NT2/D1 (cell line): ENCODE results near the gene CDC42BPG.
A peak's percentile ranks its signal among the peaks of the same experiment; 100 is the strongest.

ENCODE experiments used
- DNase-seq: peaks from one replicate; pipeline ENCODE4 v3.0.0-alpha.2; 2011; ENCODE audit warnings: low read depth, low spot score
- H3K27me3 ChIP-seq: 2 replicates; pipeline ENCODE4 v1.6.0; 2011; ENCODE audit warnings: mild to moderate bottlenecking; ENCODE audit not compliant: insufficient read length, insufficient read depth
- H3K36me3 ChIP-seq: 2 replicates; pipeline ENCODE4 v1.6.1; 2011; ENCODE audit warnings: mild to moderate bottlenecking, low read length, mixed read lengths; ENCODE audit not compliant: insufficient read depth, insufficient read length
- H3K4me1 ChIP-seq: 2 replicates; pipeline ENCODE4 v1.5.1; 2011; ENCODE audit not compliant: insufficient read depth, insufficient read length
- H3K4me3 ChIP-seq: 2 replicates; pipeline ENCODE4 v1.5.1; 2011; ENCODE audit warnings: low read depth; ENCODE audit not compliant: insufficient read length
- H3K9ac ChIP-seq: 2 replicates; pipeline ENCODE4 v1.6.0; 2011; ENCODE audit warnings: low read depth; ENCODE audit not compliant: insufficient read length
- H3K9me3 ChIP-seq: 2 replicates; pipeline ENCODE4 v1.5.1; 2011; ENCODE audit warnings: mild to moderate bottlenecking, low read length; ENCODE audit not compliant: insufficient read depth
- SUZ12 ChIP-seq: IDR thresholded peaks from 2 replicates; pipeline ENCODE4 v1.6.1; 2011; ENCODE audit not compliant: insufficient read length, insufficient read depth; ENCODE audit errors: extremely low read depth
- YY1 ChIP-seq: IDR thresholded peaks from 2 replicates; pipeline ENCODE4 v1.6.1; 2011; ENCODE audit not compliant: insufficient read length, insufficient read depth
- ZNF274 ChIP-seq: IDR thresholded peaks from 2 replicates; pipeline ENCODE4 v1.6.1; 2011; ENCODE audit warnings: mild to moderate bottlenecking, low read depth, low read length

CDC42BPG gene

DNA sequence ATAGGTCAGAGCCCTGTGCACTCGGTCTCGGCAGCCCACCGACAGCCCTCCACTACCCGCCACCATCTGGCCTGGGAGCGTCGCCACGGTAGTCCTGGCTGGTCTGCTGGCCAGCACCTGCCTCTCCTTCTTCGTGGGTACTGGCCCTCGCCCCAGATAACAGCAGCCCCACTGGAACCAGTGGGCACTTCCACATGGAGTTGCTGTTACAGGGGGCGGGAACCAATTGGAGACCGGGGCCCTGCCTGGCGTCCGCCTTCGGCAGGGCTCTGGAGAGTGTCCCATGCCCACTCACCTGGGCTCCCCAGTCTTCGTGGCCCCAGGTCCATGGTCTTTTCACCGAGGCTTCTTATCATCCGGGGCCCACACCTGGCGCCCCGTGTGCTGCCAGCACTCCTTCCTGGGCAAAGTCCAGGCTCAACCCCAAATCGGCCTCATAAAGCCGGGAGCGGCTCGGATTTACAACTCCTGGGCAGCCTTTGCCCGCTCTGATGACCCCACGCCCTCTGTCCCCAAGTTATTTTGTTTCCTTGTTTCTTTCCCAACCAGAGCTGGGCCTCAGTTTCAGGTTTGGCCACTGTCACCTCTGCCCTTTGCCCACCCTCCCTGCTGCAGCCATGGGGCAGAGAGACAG is 46.9 kb upstream of the CDC42BPG start:
- TF ChIP-seq ZNF274 (no peak), YY1 (no peak), SUZ12 (no peak)
- H3K4me1 ChIP-seq = peaks cover 30% of the 10 kb centered on the region
- H3K4me3 ChIP-seq = no peak overlapping the region
- H3K36me3 ChIP-seq = peaks cover 18% of the 10 kb centered on the region
- no peaks in the 10 kb centered on the region for H3K9me3 ChIP-seq
- H3K9ac ChIP-seq = no peak overlapping the region
- DNase-seq = no peak
- no peaks in the 10 kb centered on the region for H3K27me3 ChIP-seq

DNA sequence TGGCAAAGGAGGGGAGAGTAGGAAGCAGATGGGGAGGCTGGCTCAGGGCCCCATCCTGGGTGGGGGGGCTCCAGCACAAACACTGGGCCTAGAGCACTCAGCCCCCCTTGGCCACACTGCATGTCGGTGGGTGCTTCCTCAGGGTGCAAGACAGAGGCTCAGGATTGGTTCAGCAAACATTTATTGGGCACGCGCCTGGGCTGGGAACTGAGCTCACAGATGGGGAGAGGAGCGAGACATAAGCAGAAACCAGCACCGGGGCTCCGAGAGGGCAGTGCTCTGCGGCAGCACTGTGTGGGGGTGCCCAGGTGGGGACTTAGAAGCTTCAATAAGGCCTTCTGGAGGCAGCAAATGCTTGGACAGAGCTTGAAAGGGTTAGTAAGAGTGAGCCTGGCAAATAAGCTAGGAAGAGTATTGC is 46.1 kb upstream of the CDC42BPG start:
- Histone ChIP-seq H3K4me1 (peaks cover 30% of the 10 kb centered on the region), H3K36me3 (peaks cover 10% of the 10 kb centered on the region), H3K4me3 (no peak overlapping the region), H3K27me3 (peaks cover under 1% of the 10 kb centered on the region), H3K9ac (peak overlapping the region; percentile 65), H3K9me3 (no peaks in the 10 kb centered on the region)
- no peak for DNase-seq
- TF ChIP-seq ZNF274 (no peak), YY1 (no peak)

DNA sequence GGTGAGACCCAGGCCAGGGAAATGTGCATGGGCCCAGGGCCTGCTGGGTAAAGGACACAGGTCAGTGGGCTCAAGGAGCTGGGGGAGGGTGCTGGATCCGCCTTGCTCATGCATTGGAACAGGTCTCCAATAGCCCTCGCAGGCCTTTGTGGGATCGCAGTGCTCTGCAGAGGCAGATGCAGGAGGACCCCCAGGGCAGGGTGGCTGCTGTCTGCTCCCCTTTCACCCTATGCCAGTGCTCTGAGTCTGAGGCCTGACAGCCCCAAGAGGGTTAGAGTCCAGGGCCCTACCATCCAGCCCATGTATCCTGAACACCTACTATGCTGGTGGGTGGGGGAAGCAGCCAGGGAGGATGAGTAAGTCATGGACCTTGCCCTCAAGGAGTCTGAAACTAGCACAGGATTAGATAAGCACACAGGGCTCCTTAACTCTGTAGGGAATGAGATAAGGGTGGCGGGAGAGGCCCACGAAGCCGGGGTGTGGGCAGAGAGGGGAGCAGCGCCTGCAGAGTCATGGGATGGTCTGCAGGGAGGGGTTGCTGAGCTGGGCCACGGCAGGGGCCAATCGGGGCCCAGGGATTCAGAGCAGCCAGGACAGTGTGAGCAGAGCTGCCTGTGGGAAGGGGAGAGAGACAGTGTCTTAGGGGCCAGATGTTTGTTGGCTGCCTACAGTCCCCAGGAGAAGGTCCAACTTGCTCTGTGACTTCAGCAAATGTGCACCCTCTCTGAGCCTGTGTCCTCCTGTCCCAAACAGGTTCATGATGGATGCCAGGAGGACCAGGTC is 44.5 kb upstream of the CDC42BPG start:
- no peak for DNase-seq
- peaks cover 26% of the 10 kb centered on the region for H3K4me1 ChIP-seq

DNA sequence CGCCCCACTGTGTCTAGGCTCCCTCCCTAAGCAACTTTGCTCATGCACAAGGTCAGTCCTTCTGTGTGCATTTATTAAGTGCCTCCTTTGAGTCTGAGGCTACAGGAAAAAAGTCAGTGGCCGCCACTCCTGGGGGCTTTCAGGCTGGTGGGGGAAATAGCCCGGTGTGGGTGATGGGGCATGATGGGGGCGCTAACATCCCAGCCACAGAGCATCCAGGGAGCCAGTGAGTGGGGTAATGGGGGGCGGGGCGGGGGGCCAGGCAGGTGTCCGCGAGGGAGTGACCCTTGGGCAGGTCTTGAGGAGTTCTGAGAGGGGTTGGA is 43.9 kb upstream of the CDC42BPG start:
- H3K27me3 ChIP-seq = peaks cover 2% of the 10 kb centered on the region
- no peak overlapping the region for H3K4me3 ChIP-seq
- H3K36me3 ChIP-seq = no peaks in the 10 kb centered on the region
- TF ChIP-seq SUZ12 (no peak), ZNF274 (no peak), YY1 (no peak)
- peaks cover 24% of the 10 kb centered on the region for H3K4me1 ChIP-seq
- DNase-seq = no peak
- H3K9me3 ChIP-seq = no peaks in the 10 kb centered on the region
- peak overlapping the region; percentile 54 for H3K9ac ChIP-seq

More for the DNA sequence above, 44.5 kb upstream of the CDC42BPG start:
- Histone ChIP-seq H3K9ac (peak overlapping the region; percentile 45), H3K9me3 (no peaks in the 10 kb centered on the region), H3K27me3 (peaks cover 2% of the 10 kb centered on the region), H3K4me3 (no peak overlapping the region), H3K36me3 (no peaks in the 10 kb centered on the region)
- no peak for TF ChIP-seq ZNF274
- no peak for TF ChIP-seq SUZ12
- no peak for TF ChIP-seq YY1

DNA sequence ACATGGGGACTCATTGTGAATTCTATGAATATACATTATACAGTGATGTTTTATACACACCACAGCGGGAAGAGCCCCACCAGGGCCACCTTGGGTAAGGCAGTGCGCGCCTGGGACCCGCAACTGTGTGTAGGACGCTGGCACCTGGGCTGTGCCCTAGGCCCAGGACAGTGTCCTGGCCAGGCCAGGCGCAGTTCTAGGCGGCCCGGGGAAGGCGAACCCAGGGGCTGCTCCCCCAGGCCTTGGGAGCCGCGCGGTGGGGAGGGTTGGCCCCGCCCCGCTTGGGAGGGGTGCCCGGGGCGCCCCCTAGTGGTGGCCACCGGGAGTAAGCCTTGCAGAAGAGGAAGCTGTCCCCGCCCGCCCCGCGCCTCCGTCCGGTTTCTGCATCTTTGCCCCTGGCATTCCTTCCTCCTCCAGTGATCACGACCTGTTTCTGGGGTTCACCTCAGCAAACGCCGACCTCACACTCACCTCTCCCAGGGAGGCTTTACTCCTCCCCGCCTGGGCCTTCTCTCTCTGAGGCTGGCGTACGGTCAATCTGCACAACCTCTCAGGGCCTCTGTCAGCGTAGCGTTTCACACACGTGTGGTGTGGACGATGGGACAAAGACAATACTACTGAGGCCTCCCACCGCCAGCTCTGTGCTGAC is 43.4 kb upstream of the CDC42BPG start:
- H3K9ac ChIP-seq = peak overlapping the region; percentile 58
- TF ChIP-seq SUZ12 = no peak
- no peak for TF ChIP-seq ZNF274
- TF ChIP-seq YY1 = no peak
- H3K4me3 ChIP-seq = no peak overlapping the region

DNA sequence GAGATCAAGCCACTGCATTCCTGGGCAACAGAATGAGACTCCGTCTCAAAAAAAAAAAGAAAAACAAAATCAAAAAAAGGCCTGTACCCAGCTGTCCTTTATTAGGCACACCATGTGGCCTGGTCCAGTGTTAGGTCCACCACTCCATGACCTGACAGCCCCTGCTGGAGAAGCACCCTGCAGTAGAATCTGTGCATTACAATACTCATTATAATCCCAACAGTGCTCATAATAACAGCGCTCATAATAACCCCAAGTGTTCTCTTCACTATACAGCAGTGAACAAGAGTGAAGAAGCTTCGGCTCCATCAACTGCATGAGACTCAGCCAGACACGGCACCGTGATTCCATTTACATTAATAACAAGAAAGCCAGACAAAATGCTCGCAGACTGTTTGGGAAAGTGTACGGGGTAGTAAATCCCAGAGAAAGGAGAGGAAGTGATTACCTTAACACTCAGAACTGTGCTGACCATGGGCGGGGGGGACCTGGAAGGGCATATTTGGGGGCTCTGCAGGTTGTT is 42.8 kb upstream of the CDC42BPG start:
- Histone ChIP-seq H3K9me3 (no peaks in the 10 kb centered on the region), H3K36me3 (no peaks in the 10 kb centered on the region), H3K4me3 (no peak overlapping the region), H3K9ac (peak overlapping the region; percentile 58), H3K4me1 (peaks cover 21% of the 10 kb centered on the region), H3K27me3 (peaks cover 2% of the 10 kb centered on the region)
- no peak for TF ChIP-seq SUZ12
- no peak for TF ChIP-seq ZNF274
- no peak for TF ChIP-seq YY1
- no peak for DNase-seq

More for the DNA sequence above, 43.4 kb upstream of the CDC42BPG start:
- Histone ChIP-seq H3K36me3 (no peaks in the 10 kb centered on the region), H3K9me3 (no peaks in the 10 kb centered on the region), H3K4me1 (peaks cover 23% of the 10 kb centered on the region), H3K27me3 (peaks cover 2% of the 10 kb centered on the region)
- DNase-seq = peak; percentile 48
